Calu3 (cell line): Measurements from ENCODE around the gene SEMA6B. TPM values are rescaled to one million over a fixed set of nuclear protein-coding genes. Genes with fewer than 3 reads are reported as not detected.

ENCODE experiments used
- BruUV-seq: library from RNA; stranded (reverse); fragments of 400-500 nt; replicated peaks from 2 replicates; lab custom pipeline; 2021; lab: Mats Ljungman, UMichigan
- CTCF ChIA-PET: fragments of 300-600 bp; sonication (Branson Sonifier 250); formaldehyde crosslinking; loops from one replicate; lab custom pipeline; 2022; ENCODE audit warnings: antibody characterized with exemption; lab: Charles Lee
- DNase-seq: peaks from one replicate; pipeline ENCODE4 v3.0.0; 2022
- H3K27ac Mint-ChIP-seq: one replicate; pipeline ENCODE4 v1.8.0; 2022; ENCODE audit warnings: mixed read lengths; ENCODE audit not compliant: unreplicated experiment
- H3K27me3 Mint-ChIP-seq: one replicate; pipeline ENCODE4 v1.8.0; 2022; ENCODE audit warnings: mixed read lengths; ENCODE audit not compliant: unreplicated experiment
- H3K36me3 Mint-ChIP-seq: one replicate; pipeline ENCODE4 v1.8.0; 2022; ENCODE audit warnings: mild to moderate bottlenecking, moderate library complexity, mixed read lengths; ENCODE audit not compliant: insufficient read depth, unreplicated experiment
- H3K4me1 Mint-ChIP-seq: one replicate; pipeline ENCODE4 v1.8.0; 2022; ENCODE audit warnings: mild to moderate bottlenecking, low read depth, mixed read lengths; ENCODE audit not compliant: unreplicated experiment
- H3K4me3 Mint-ChIP-seq: one replicate; pipeline ENCODE4 v1.8.0; 2022; ENCODE audit warnings: mild to moderate bottlenecking, low read depth, moderate library complexity, mixed read lengths; ENCODE audit not compliant: unreplicated experiment
- H3K9me3 Mint-ChIP-seq: one replicate; pipeline ENCODE4 v1.8.0; 2022; ENCODE audit warnings: low read depth, mixed read lengths; ENCODE audit not compliant: unreplicated experiment
- intact Hi-C: fragments of 100-400 bp; cut with micrococcal nuclease; formaldehyde crosslinking; loops from one replicate; pipeline ENCODE4 v1.10.0; 2022; ENCODE audit not compliant: unreplicated experiment
- total RNA-seq: library from RNA; stranded (reverse); gene quantifications from 2 replicates; pipeline ENCODE4 v1.2.3, GENCODE V29; 2022
- TF ChIP-seq, protein P1 (sequence below): fragments of 200-600 bp; IDR thresholded peaks from one replicate; pipeline ENCODE4 v1.8.0; 2022; ENCODE audit warnings: antibody characterized with exemption; ENCODE audit not compliant: unreplicated experiment

The SEMA6B gene
- total RNA-seq, 1 experiment from 2014 or later: 0.21 TPM

GRCh38 chr19:4552525-4552819, 7.0 kb downstream of the SEMA6B start:
- BruUV-seq: no TSS peak
- Mint-ChIP-seq H3K4me3 (no peak overlapping the region), H3K36me3 (peaks cover 19% of the 10 kb centered on the region), H3K27ac (no peak overlapping the region), H3K9me3 (peaks cover 8% of the 10 kb centered on the region), H3K4me1 (no peaks in the 10 kb centered on the region), H3K27me3 (peaks cover 51% of the 10 kb centered on the region)
- no peak for DNase-seq
- intact Hi-C loops: no loop called here
- TF ChIP-seq, protein P1, sequence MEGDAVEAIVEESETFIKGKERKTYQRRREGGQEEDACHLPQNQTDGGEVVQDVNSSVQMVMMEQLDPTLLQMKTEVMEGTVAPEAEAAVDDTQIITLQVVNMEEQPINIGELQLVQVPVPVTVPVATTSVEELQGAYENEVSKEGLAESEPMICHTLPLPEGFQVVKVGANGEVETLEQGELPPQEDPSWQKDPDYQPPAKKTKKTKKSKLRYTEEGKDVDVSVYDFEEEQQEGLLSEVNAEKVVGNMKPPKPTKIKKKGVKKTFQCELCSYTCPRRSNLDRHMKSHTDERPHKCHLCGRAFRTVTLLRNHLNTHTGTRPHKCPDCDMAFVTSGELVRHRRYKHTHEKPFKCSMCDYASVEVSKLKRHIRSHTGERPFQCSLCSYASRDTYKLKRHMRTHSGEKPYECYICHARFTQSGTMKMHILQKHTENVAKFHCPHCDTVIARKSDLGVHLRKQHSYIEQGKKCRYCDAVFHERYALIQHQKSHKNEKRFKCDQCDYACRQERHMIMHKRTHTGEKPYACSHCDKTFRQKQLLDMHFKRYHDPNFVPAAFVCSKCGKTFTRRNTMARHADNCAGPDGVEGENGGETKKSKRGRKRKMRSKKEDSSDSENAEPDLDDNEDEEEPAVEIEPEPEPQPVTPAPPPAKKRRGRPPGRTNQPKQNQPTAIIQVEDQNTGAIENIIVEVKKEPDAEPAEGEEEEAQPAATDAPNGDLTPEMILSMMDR: no peak
- CTCF ChIA-PET: no interaction called here

GRCh38 chr19:4550479-4551050, 8.9 kb downstream of the SEMA6B start:
- Mint-ChIP-seq H3K27ac (no peak overlapping the region), H3K4me3 (no peak overlapping the region), H3K36me3 (peaks cover under 1% of the 10 kb centered on the region), H3K9me3 (peaks cover 8% of the 10 kb centered on the region), H3K4me1 (no peaks in the 10 kb centered on the region), H3K27me3 (peaks cover 51% of the 10 kb centered on the region)
- CTCF ChIA-PET: no interaction called here
- DNase-seq: no peak
- intact Hi-C loops: no loop called here
- no TSS peak for BruUV-seq
- TF ChIP-seq, protein P1: no peak

DNA sequence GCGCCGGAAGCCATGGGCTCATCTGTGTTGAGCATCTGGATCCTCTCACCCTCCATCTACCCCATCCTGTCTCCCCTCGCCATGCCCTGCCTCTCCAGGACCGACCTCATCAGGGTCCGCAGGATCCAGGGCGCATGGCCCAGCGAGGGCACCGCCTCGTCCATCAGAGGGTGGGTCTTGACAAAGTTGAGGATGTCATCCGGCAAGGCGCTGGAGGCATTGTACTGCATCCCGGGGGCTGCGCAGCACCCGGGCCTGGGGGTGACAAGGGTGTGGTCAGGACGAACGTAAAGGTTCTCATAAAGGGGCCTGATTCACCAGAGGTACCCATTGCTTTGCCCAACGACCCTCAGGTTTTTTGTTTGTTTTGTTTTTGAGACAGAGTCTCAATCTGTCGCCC, 9.5 kb downstream of the SEMA6B start:
- no peak overlapping the region for H3K27ac Mint-ChIP-seq
- BruUV-seq: no TSS peak
- H3K9me3 Mint-ChIP-seq: peaks cover 8% of the 10 kb centered on the region
- no peak for DNase-seq
- no peak overlapping the region for H3K4me3 Mint-ChIP-seq
- CTCF ChIA-PET: no interaction called here
- TF ChIP-seq, protein P1: no peak
- peaks cover 51% of the 10 kb centered on the region for H3K27me3 Mint-ChIP-seq
- H3K4me1 Mint-ChIP-seq: no peaks in the 10 kb centered on the region
- intact Hi-C loops: no loop called here
- H3K36me3 Mint-ChIP-seq: no peaks in the 10 kb centered on the region

GRCh38 chr19:4548238-4548584, 11.3 kb downstream of the SEMA6B start:
- no peak for DNase-seq
- intact Hi-C loops: no loop called here
- Mint-ChIP-seq H3K4me3 (no peak overlapping the region), H3K27ac (no peak overlapping the region), H3K4me1 (no peaks in the 10 kb centered on the region), H3K27me3 (peaks cover 34% of the 10 kb centered on the region), H3K36me3 (no peaks in the 10 kb centered on the region), H3K9me3 (peaks cover 4% of the 10 kb centered on the region)
- BruUV-seq: no TSS peak
- TF ChIP-seq, protein P1: no peak
- CTCF ChIA-PET: interaction anchor here (1.2 kb wide), 1 partner anchor 13 kb away, joined by 3 read pairs; the partner anchor contains the start of gene PLIN5
